UCSD-AML1 (cell line): ENCODE measurements around the gene CWC15.
"Not testable (repeated sequence)": the region's sequence is repeated elsewhere in the genome, so short reads cannot be mapped to it uniquely, and the experiment has no call there.

Experiments
- DNase-seq: peaks from one replicate; lab custom pipeline; 2025; ENCODE audit not compliant: unreplicated experiment; lab: John Stamatoyannopoulos, UW

CWC15 gene

GRCh38 chr11:94956963-94957362 is 16.4 kb downstream of the CWC15 start:
- DNase-seq = no peak

- no peak for DNase-seq
Observed at GRCh38 chr11:94954753-94955152, 18.6 kb downstream of the CWC15 start.

- no peak for DNase-seq
Observed at GRCh38 chr11:94948070-94948617, 25.2 kb downstream of the CWC15 start.

- DNase-seq = no peak
Observed at GRCh38 chr11:94946812-94947211, 26.5 kb downstream of the CWC15 start.

- DNase-seq = no peak
Observed at GRCh38 chr11:94941131-94941530, 32.2 kb downstream of the CWC15 start.

- DNase-seq = no peak
Observed at GRCh38 chr11:94939346-94939745, 34.0 kb downstream of the CWC15 start.

- DNase-seq = no peak
Observed at GRCh38 chr11:94938095-94939055, 35.0 kb downstream of the CWC15 start.

GRCh38 chr11:94934846-94935245 is 38.5 kb downstream of the CWC15 start:
- no peak for DNase-seq

- no peak for DNase-seq
Observed at GRCh38 chr11:94934362-94934761, 39.0 kb downstream of the CWC15 start.

- DNase-seq = no peak
Observed at GRCh38 chr11:94933223-94934130, 39.9 kb downstream of the CWC15 start.

GRCh38 chr11:94932503-94932902 is 40.9 kb downstream of the CWC15 start:
- no peak for DNase-seq

- DNase-seq = not testable (repeated sequence)
Observed at GRCh38 chr11:94932072-94932471, 41.3 kb downstream of the CWC15 start.

GRCh38 chr11:94928117-94928990 is 45.0 kb downstream of the CWC15 start:
- no peak for DNase-seq

- peak; percentile 70 for DNase-seq
Observed at GRCh38 chr11:94926698-94927237, 46.6 kb downstream of the CWC15 start.

- no peak for DNase-seq
Observed at GRCh38 chr11:94926271-94926625, 47.1 kb downstream of the CWC15 start.

GRCh38 chr11:94925422-94926270 is 47.7 kb downstream of the CWC15 start:
- DNase-seq = no peak

GRCh38 chr11:94924612-94925011 is 48.7 kb downstream of the CWC15 start:
- DNase-seq = no peak

GRCh38 chr11:94924171-94924572 is 49.2 kb downstream of the CWC15 start:
- DNase-seq = no peak

GRCh38 chr11:94923004-94923334 is 50.4 kb downstream of the CWC15 start:
- no peak for DNase-seq
